ENCODE data around the gene FOXO1. TPM values are rescaled to one million over a fixed set of nuclear protein-coding genes. Genes with fewer than 3 reads are reported as not detected.
A peak's percentile ranks its signal among the peaks of the same experiment; 100 is the strongest.

Gene FOXO1
- total RNA-seq, 4 donors from 2014 or later = 65.6 to 87.4 (median 78.5) TPM

DNA sequence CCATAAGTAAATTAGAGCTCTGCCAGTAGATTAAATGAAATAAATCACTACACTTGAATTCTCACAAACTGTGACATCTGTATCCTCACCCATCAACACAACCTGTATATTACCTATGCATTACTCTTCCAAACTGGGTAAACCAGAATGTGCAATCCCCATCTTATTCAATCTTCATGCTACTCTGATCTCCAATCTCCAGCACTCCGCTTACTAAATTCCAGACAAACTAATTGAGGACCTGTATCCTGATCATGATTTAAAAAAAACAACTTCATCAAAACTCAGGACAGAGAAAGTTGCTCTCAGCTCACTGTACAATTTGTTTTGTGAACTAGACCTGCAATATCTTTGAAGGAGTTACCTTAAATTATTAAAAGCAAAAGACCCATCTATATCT lies 74.4 kb downstream of the FOXO1 start:
- no peak for DNase-seq (ENCODE audit: extremely low spot score)
- H3K27me3 ChIP-seq = no peaks in the 10 kb centered on the region
- TF ChIP-seq EP300 (IDR thresholded peaks at IDR 0.05) (no peak), POLR2A (IDR thresholded peaks at IDR 0.05; ENCODE audit: low read depth) (no peak), POLR2AphosphoS5 (IDR thresholded peaks at IDR 0.05) (no peak)
- TF ChIP-seq, protein P1, sequence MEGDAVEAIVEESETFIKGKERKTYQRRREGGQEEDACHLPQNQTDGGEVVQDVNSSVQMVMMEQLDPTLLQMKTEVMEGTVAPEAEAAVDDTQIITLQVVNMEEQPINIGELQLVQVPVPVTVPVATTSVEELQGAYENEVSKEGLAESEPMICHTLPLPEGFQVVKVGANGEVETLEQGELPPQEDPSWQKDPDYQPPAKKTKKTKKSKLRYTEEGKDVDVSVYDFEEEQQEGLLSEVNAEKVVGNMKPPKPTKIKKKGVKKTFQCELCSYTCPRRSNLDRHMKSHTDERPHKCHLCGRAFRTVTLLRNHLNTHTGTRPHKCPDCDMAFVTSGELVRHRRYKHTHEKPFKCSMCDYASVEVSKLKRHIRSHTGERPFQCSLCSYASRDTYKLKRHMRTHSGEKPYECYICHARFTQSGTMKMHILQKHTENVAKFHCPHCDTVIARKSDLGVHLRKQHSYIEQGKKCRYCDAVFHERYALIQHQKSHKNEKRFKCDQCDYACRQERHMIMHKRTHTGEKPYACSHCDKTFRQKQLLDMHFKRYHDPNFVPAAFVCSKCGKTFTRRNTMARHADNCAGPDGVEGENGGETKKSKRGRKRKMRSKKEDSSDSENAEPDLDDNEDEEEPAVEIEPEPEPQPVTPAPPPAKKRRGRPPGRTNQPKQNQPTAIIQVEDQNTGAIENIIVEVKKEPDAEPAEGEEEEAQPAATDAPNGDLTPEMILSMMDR (IDR thresholded peaks at IDR 0.05) = no peak
- WGBS = 93% methylated on average over 1 of the region's 1 CpG
- intact Hi-C loops (cut with DNase I) = no loop called here
- H3K4me1 ChIP-seq = peaks cover 64 to 98% (median 97%) of the 10 kb centered on the region in 4 donors
- no peak overlapping the region for H3K27ac ChIP-seq (replicated peaks in 1 of 4)
- no peak overlapping the region for H3K4me3 ChIP-seq
- no peaks in the 10 kb centered on the region for H3K36me3 ChIP-seq
- no peaks in the 10 kb centered on the region for H3K9me3 ChIP-seq

DNA sequence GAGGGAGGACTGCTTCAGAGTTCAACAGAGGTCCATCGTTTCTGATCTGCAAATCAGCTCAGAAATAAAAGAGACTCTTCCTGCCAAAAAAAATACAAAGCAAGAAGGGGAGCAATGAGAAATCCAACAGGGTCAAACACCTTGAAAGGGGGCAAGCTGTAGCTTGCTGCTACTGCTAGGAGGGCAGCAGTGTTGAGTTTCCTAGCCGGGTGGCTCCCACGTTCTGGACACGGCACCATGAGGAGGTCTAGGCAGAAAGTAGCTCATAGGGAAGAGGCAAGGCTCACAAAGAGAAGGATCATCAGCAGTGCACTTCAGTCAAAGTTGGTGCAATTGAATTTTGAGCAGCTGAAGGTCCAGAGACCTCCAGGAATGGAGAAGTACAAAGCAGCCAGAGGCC lies 75.3 kb downstream of the FOXO1 start:
- TF ChIP-seq, protein P1 (IDR thresholded peaks at IDR 0.05) = no peak
- TF ChIP-seq POLR2AphosphoS5 (IDR thresholded peaks at IDR 0.05) (no peak), EP300 (IDR thresholded peaks at IDR 0.05) (no peak), POLR2A (IDR thresholded peaks at IDR 0.05; ENCODE audit: low read depth) (no peak)
- H3K9me3 ChIP-seq = no peaks in the 10 kb centered on the region
- 98% methylated on average over 4 of the region's 4 CpGs for WGBS
- H3K36me3 ChIP-seq = no peaks in the 10 kb centered on the region
- no peaks in the 10 kb centered on the region for H3K27me3 ChIP-seq
- peaks cover 64 to 98% (median 97%) of the 10 kb centered on the region in 4 donors for H3K4me1 ChIP-seq
- peak; percentile 68 for DNase-seq (ENCODE audit: extremely low spot score)
- H3K4me3 ChIP-seq = no peak overlapping the region
- H3K27ac ChIP-seq (replicated peaks in 1 of 4) = peak overlapping the region in 1 of 4 donors; percentile 65
- intact Hi-C loops (cut with DNase I) = no loop called here

DNA sequence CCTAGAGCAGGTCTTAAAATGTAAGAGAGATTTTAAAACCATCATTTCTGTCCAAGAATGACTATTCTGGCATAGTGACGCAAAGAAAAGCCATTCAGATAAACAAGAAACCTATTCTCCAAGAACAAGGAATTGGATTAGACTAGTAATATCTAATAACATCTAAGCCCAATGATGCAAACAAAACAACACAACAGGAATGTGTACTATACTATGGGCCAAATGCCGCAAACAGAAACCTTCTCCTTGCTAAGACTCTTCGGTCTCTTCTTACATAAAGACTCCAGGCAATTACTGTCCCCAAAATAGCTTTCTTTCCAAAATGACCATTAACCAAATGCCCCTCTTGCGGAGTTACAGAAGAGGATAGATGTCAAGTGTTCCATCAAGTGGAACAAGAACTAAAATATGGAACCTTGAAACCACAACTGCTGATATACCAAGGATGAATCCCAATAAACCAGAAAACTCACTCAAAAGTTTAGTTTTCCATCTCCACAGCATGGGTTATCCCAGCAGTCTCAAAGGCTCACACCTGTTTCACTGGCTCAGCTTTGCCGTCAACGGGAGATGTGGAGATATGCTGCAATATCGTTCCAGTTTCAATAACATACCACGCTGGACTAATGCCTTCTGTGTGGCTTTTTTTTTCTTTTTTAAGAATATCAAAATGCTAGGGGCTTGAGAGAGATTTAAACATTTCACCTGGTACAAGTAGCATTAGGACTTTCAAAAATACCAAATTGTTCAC lies 76.2 kb downstream of the FOXO1 start:
- Histone ChIP-seq H3K27ac (replicated peaks in 1 of 4) (peak overlapping the region; percentile 10 to 65 (median 12)), H3K36me3 (no peaks in the 10 kb centered on the region), H3K27me3 (no peaks in the 10 kb centered on the region), H3K9me3 (no peaks in the 10 kb centered on the region), H3K4me3 (no peak overlapping the region), H3K4me1 (peaks cover 67 to 98% (median 97%) of the 10 kb centered on the region in 4 donors)
- TF ChIP-seq POLR2A (IDR thresholded peaks at IDR 0.05; ENCODE audit: low read depth) (no peak), EP300 (IDR thresholded peaks at IDR 0.05) (no peak), POLR2AphosphoS5 (IDR thresholded peaks at IDR 0.05) (no peak)
- TF ChIP-seq, protein P1 (IDR thresholded peaks at IDR 0.05) = no peak
- DNase-seq (ENCODE audit: extremely low spot score) = peak; percentile 4
- intact Hi-C loops (cut with DNase I) = no loop called here
- 82% methylated on average over 8 of the region's 8 CpGs for WGBS

DNA sequence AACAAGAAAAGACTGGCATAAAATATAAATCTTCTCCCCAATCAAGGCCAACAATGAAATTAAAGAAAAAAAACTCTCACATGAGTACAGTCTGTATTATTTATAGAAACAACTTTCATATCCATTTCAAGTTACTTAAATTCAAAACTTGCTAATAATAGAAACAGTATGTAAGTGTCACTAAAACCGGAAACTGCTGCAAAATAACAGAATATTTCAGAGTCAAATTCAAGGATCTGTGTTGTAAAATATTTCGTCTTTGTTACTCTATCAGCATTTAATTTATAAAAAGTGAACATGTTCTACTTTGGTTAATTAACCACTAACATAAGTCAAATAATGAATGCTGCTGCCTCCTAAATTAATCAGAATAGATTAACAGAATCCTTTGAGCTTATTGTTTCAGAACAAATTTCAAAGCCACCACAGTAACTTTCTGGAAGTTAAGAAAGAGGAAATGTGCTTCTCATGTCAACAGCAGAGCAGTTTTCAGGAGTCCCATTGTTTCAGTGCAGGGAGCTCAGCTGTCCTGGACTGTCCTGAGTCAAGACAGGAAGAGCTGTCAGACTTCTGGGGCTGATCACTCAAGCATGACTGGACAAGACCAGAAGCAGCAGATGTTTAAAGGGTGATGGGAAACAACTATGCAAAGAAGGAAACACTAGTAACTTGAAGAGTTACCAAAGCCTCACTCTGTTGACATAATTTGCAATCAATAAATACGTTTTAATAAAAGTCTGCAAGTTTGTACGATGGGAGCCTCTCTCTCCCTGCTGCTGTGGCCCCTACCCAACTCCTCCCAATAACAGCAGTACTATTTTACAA lies 76.9 kb downstream of the FOXO1 start:
- Histone ChIP-seq H3K4me3 (no peak overlapping the region), H3K36me3 (no peaks in the 10 kb centered on the region), H3K27me3 (no peaks in the 10 kb centered on the region), H3K27ac (replicated peaks in 1 of 4) (peak overlapping the region; percentile 10 to 65 (median 12)), H3K4me1 (peaks cover 75 to 94% (median 91%) of the 10 kb centered on the region in 4 donors), H3K9me3 (no peaks in the 10 kb centered on the region)
- intact Hi-C loops (cut with DNase I) = no loop called here
- TF ChIP-seq POLR2A (IDR thresholded peaks at IDR 0.05; ENCODE audit: low read depth) (no peak), POLR2AphosphoS5 (IDR thresholded peaks at IDR 0.05) (peak; percentile 47 to 62)
- DNase-seq (ENCODE audit: extremely low spot score) = peak; percentile 75
- 28% methylated on average over 4 of the region's 4 CpGs for WGBS

DNA sequence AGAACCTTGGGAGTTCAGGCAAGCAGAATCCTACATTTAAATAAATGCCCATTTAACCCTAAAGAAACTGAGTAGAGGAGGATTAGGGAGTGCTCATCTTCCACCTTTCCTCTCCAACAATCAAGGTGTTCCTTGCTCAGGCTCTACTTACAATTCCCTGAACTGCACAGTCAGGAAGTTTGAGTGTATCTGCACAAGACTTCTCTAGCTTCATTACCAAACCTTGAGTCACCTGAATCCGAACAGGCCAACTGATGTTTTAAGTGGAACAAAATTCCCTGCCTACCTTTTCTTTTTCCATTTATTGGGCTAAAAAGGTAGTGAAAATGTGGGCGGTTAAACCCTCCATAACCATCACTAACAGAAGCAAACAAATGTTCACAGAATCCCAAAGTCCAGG lies 78.3 kb downstream of the FOXO1 start:
- DNase-seq (ENCODE audit: extremely low spot score) = peak; percentile 42
- H3K27ac ChIP-seq (replicated peaks in 1 of 4) = peak overlapping the region in 2 of 4 donors; percentile 14 to 65
- TF ChIP-seq POLR2AphosphoS5 (IDR thresholded peaks at IDR 0.05) (no peak), POLR2A (IDR thresholded peaks at IDR 0.05; ENCODE audit: low read depth) (no peak), EP300 (IDR thresholded peaks at IDR 0.05) (no peak)
- TF ChIP-seq, protein P1 (IDR thresholded peaks at IDR 0.05) = no peak
- H3K9me3 ChIP-seq = peaks cover 0 to 4% (median 4%) of the 10 kb centered on the region in 4 donors
- no peaks in the 10 kb centered on the region for H3K36me3 ChIP-seq
- no peak overlapping the region for H3K4me3 ChIP-seq
- intact Hi-C loops (cut with DNase I) = no loop called here
- WGBS = 95% methylated on average over 2 of the region's 2 CpGs
- peaks cover 71 to 80% (median 77%) of the 10 kb centered on the region in 4 donors for H3K4me1 ChIP-seq
- no peaks in the 10 kb centered on the region for H3K27me3 ChIP-seq

Measured in esophagus muscularis mucosa (tissue), 4 donors.